Liver (tissue), 9 donors: ENCODE measurements around the gene NEURL3. TPM values are rescaled to one million over a fixed set of nuclear protein-coding genes. Genes with fewer than 3 reads are reported as not detected.

Experiments used
- DNase-seq: peaks from one replicate; pipeline ENCODE4 v3.0.0-alpha.2; 2017; ENCODE audit warnings: low spot score
- H3K27ac ChIP-seq, 2 donors: one replicate each; pipeline ENCODE4 v1.7.0; 2013; ENCODE audit warnings: inconsistent platforms in 2 of 2, low read length in 2 of 2, control low read depth in 1 of 2, low read depth in 1 of 2, mild to moderate bottlenecking in 1 of 2
- H3K27me3 ChIP-seq, 4 donors: one replicate each; pipeline versions ENCODE4 v1.6.1 to v1.7.0; 2013; ENCODE audit warnings: low read length in 3 of 4, inconsistent platforms in 1 of 4, mild to moderate bottlenecking in 1 of 4, moderate library complexity in 1 of 4; ENCODE audit not compliant: control insufficient read depth in 4 of 4, insufficient read depth in 4 of 4
- H3K36me3 ChIP-seq, 4 donors: one replicate each; pipeline versions ENCODE4 v1.6.1 to v1.7.0; 2013; ENCODE audit warnings: low read length in 3 of 4, mild to moderate bottlenecking in 3 of 4, low read depth in 1 of 4, moderate library complexity in 1 of 4; ENCODE audit not compliant: control insufficient read depth in 4 of 4, insufficient read depth in 3 of 4
- H3K4me1 ChIP-seq, 4 donors: one replicate each; pipeline versions ENCODE4 v1.6.1 to v1.7.0; 2013; ENCODE audit warnings: low read length in 3 of 4, mild to moderate bottlenecking in 3 of 4, moderate library complexity in 1 of 4; ENCODE audit not compliant: control insufficient read depth in 4 of 4, insufficient read depth in 4 of 4
- H3K4me3 ChIP-seq, 3 donors: one replicate each; pipeline versions ENCODE4 v1.6.1 to v1.7.0; 2013; ENCODE audit warnings: low read length in 3 of 3, control low read depth in 1 of 3, low read depth in 1 of 3, mild to moderate bottlenecking in 1 of 3
- H3K9ac ChIP-seq, 2 donors: one replicate each; pipeline ENCODE4 v1.7.0; 2013; ENCODE audit warnings: low read length in 2 of 2, mild to moderate bottlenecking in 2 of 2, moderate library complexity in 2 of 2, control low read depth in 1 of 2, low read depth in 1 of 2
- H3K9me3 ChIP-seq, 4 donors: one replicate each; pipeline versions ENCODE4 v1.6.1 to v1.7.0; 2013; ENCODE audit warnings: low read length in 3 of 4; ENCODE audit not compliant: control insufficient read depth in 4 of 4
- ATF3 ChIP-seq: IDR thresholded peaks from 2 replicates; pipeline ENCODE4 v1.6.1; 2016; ENCODE audit warnings: antibody characterized with exemption
- CTCF ChIP-seq: fragments of 150-350 bp; IDR thresholded peaks from 2 replicates; pipeline ENCODE4 v1.5.1; 2017; ENCODE audit warnings: improper control_type of control experiment, low read depth, low read length; ENCODE audit not compliant: missing input control
- FOXA1 ChIP-seq: IDR thresholded peaks from 2 replicates; pipeline ENCODE4 v1.6.1; 2016; ENCODE audit warnings: antibody characterized with exemption
- FOXA2 ChIP-seq: IDR thresholded peaks from 2 replicates; pipeline ENCODE4 v1.6.1; 2016; ENCODE audit warnings: antibody characterized with exemption
- GABPA ChIP-seq, 2 donors: IDR thresholded peaks in 1 of 2; conservative IDR thresholded peaks in 1 of 2; 2 replicates each; pipeline ENCODE4 v1.6.1; 2016; ENCODE audit warnings: antibody characterized with exemption in 2 of 2, mild to moderate bottlenecking in 1 of 2, moderate library complexity in 1 of 2
- HNF4A ChIP-seq, 2 donors: conservative IDR thresholded peaks; 2 replicates each; pipeline ENCODE4 v1.6.1; 2016; ENCODE audit warnings: antibody characterized with exemption in 2 of 2, mild to moderate bottlenecking in 2 of 2
- JUND ChIP-seq, 2 donors: IDR thresholded peaks; 2 replicates each; pipeline ENCODE4 v1.6.1; 2016; ENCODE audit warnings: antibody characterized with exemption in 2 of 2
- NR2F2 ChIP-seq: IDR thresholded peaks from 2 replicates; pipeline ENCODE4 v1.6.1; 2016; ENCODE audit warnings: antibody characterized with exemption
- RAD21 ChIP-seq, 2 donors: IDR thresholded peaks; 2 replicates each; pipeline ENCODE4 v1.6.1; 2016; ENCODE audit warnings: antibody characterized with exemption in 2 of 2, mild to moderate bottlenecking in 2 of 2
- RXRA ChIP-seq, 2 donors: IDR thresholded peaks; 2 replicates each; pipeline ENCODE4 v1.6.1; 2017 to 2018; ENCODE audit warnings: antibody characterized with exemption in 2 of 2, mild to moderate bottlenecking in 1 of 2
- SP1 ChIP-seq: IDR thresholded peaks from 2 replicates; pipeline ENCODE4 v1.6.1; 2018; ENCODE audit warnings: antibody characterized with exemption, mild to moderate bottlenecking
- ZBTB33 ChIP-seq: IDR thresholded peaks from 2 replicates; pipeline ENCODE4 v1.6.1; 2016; ENCODE audit warnings: antibody characterized with exemption
- polyA plus RNA-seq, 2 donors: library from polyadenylated mRNA; stranded (reverse) in 1 of 2; unstranded in 1 of 2; fragments of 200-250 nt in 1 of 2; fragments of >200 nt in 1 of 2; fragmentation: Nextera tagmentation in 1 of 2; extraction: Ambion mirVana in 1 of 2; gene quantifications; one replicate each; pipeline versions ENCODE4 v1.2.1 to v1.2.3, GENCODE V29; 2013 to 2015
- total RNA-seq, 2 donors: library from RNA; depleted of rRNA; stranded (reverse); fragments of >200 nt; gene quantifications; one replicate each; pipeline ENCODE4 v1.2.3, GENCODE V29; 2014
- TF ChIP-seq, protein P1 (sequence below): IDR thresholded peaks from 2 replicates; pipeline ENCODE4 v1.6.1; 2016; ENCODE audit warnings: antibody characterized with exemption, mild to moderate bottlenecking
- TF ChIP-seq, protein P2 (sequence below): IDR thresholded peaks from 2 replicates; pipeline ENCODE4 v1.6.1; 2016; ENCODE audit warnings: antibody characterized with exemption
- donor health status: healthy.
- donor health status: healthy.
- donor health status: healthy.
- donor health status: healthy.
- donor health status: healthy.

The NEURL3 gene
- total and polyA plus RNA-seq, 4 donors = 0.61 to 3.4 (median 1.4) TPM

DNA sequence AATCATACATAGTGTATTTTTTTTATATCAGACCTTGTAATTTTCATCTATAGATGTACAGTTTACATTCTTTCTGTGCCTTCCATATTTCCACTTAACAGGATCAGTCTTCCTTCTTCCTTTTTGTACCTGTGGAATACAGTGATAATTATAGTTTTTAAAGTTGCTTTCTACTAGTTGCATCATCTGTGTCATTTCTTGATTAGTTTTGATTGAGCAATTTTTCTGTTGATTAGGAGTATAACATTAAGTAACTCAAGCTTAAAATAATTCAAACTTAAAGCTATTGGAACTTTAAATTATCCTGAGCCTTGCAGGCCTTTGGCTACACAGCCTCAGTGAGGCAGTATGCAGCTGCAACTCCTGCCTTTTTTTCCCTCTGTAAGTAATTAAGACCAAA lies 57.4 kb downstream of the NEURL3 start:
- no peaks in the 10 kb centered on the region for H3K9me3 ChIP-seq
- H3K4me1 ChIP-seq = no peaks in the 10 kb centered on the region
- no peaks in the 10 kb centered on the region for H3K36me3 ChIP-seq
- no peak overlapping the region for H3K4me3 ChIP-seq
- H3K27ac ChIP-seq = no peak overlapping the region
- no peak for TF ChIP-seq HNF4A (conservative IDR thresholded peaks at IDR 0.05)
- no peak for TF ChIP-seq FOXA1
- TF ChIP-seq CTCF = no peak
- TF ChIP-seq, protein P1, sequence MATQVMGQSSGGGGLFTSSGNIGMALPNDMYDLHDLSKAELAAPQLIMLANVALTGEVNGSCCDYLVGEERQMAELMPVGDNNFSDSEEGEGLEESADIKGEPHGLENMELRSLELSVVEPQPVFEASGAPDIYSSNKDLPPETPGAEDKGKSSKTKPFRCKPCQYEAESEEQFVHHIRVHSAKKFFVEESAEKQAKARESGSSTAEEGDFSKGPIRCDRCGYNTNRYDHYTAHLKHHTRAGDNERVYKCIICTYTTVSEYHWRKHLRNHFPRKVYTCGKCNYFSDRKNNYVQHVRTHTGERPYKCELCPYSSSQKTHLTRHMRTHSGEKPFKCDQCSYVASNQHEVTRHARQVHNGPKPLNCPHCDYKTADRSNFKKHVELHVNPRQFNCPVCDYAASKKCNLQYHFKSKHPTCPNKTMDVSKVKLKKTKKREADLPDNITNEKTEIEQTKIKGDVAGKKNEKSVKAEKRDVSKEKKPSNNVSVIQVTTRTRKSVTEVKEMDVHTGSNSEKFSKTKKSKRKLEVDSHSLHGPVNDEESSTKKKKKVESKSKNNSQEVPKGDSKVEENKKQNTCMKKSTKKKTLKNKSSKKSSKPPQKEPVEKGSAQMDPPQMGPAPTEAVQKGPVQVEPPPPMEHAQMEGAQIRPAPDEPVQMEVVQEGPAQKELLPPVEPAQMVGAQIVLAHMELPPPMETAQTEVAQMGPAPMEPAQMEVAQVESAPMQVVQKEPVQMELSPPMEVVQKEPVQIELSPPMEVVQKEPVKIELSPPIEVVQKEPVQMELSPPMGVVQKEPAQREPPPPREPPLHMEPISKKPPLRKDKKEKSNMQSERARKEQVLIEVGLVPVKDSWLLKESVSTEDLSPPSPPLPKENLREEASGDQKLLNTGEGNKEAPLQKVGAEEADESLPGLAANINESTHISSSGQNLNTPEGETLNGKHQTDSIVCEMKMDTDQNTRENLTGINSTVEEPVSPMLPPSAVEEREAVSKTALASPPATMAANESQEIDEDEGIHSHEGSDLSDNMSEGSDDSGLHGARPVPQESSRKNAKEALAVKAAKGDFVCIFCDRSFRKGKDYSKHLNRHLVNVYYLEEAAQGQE = no peak
- TF ChIP-seq RXRA (IDR thresholded peaks at IDR 0.05) = no peak
- no peak for TF ChIP-seq JUND (IDR thresholded peaks at IDR 0.05)
- TF ChIP-seq RAD21 (IDR thresholded peaks at IDR 0.05) = no peak
- TF ChIP-seq FOXA2 = no peak
- no peak for TF ChIP-seq ATF3
- TF ChIP-seq, protein P2, sequence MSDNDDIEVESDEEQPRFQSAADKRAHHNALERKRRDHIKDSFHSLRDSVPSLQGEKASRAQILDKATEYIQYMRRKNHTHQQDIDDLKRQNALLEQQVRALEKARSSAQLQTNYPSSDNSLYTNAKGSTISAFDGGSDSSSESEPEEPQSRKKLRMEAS = no peak
- TF ChIP-seq SP1 = no peak
- no peak for TF ChIP-seq NR2F2
- TF ChIP-seq GABPA (IDR thresholded peaks at IDR 0.05 in 1 of 2, conservative IDR thresholded peaks at IDR 0.05 in 1 of 2) = no peak
- no peak for TF ChIP-seq ZBTB33
- DNase-seq = no peak
- H3K9ac ChIP-seq = no peak overlapping the region
- no peaks in the 10 kb centered on the region for H3K27me3 ChIP-seq

Other genes with a start within 250 kb of the NEURL3 start
- gene TMEM127, start 239.4 kb downstream of the NEURL3 start, total RNA-seq = 10 to 100 TPM; 17.7 to 19.1 TPM
- gene TMEM127, start 239.4 kb downstream of the NEURL3 start, polyA plus RNA-seq = 10 to 100 TPM; 11.2 to 27.5 TPM
- 10 to 100 TPM; 50.6 to 80.4 TPM for gene CIAO1, start 239.1 kb downstream of the NEURL3 start, total RNA-seq
- gene CIAO1, start 239.1 kb downstream of the NEURL3 start, polyA plus RNA-seq = 10 to 100 TPM; 43.0 to 43.3 TPM
- gene SNRNP200, start 199.8 kb downstream of the NEURL3 start, total RNA-seq = 10 to 100 TPM; 55.9 to 75.2 TPM
- gene SNRNP200, start 199.8 kb downstream of the NEURL3 start, polyA plus RNA-seq = 10 to 100 TPM; 28.1 to 39.1 TPM
- 1 to 10 TPM in 1 of 2 donors, under 1 TPM in 1; 0.33 to 3.1 TPM for gene ITPRIPL1, start 180.0 kb downstream of the NEURL3 start, total RNA-seq
- gene ITPRIPL1, start 180.0 kb downstream of the NEURL3 start, polyA plus RNA-seq = under 1 TPM; 0.19 to 0.22 TPM
- gene NCAPH, start 169.6 kb downstream of the NEURL3 start, total RNA-seq = 10 to 100 TPM in 1 of 2 donors, under 1 TPM in 1; 0.17 to 28.6 TPM
- gene NCAPH, start 169.6 kb downstream of the NEURL3 start, polyA plus RNA-seq = under 1 TPM; 0.64 to 0.92 TPM
- 1 to 10 TPM; 7.4 to 9.3 TPM for gene ARID5A, start 31.4 kb upstream of the NEURL3 start, total RNA-seq
- 10 to 100 TPM; 12.7 to 17.8 TPM for gene ARID5A, start 31.4 kb upstream of the NEURL3 start, polyA plus RNA-seq
- 10 to 100 TPM; 27.2 to 30.5 TPM for gene KANSL3, start 133.0 kb upstream of the NEURL3 start, total RNA-seq
- gene KANSL3, start 133.0 kb upstream of the NEURL3 start, polyA plus RNA-seq = 1 to 10 TPM; 8.3 to 10.0 TPM
- under 1 TPM in 1 of 2 donors, not detected in 1; under 0.01 TPM for gene FER1L5, start 137.4 kb upstream of the NEURL3 start, total RNA-seq
- not detected for gene FER1L5, start 137.4 kb upstream of the NEURL3 start, polyA plus RNA-seq
- gene LMAN2L, start 234.7 kb upstream of the NEURL3 start, total RNA-seq = 10 to 100 TPM; 12.0 to 15.1 TPM
- gene LMAN2L, start 234.7 kb upstream of the NEURL3 start, polyA plus RNA-seq = 10 to 100 TPM in 1 of 2 donors, 1 to 10 TPM in 1; 6.4 to 12.6 TPM